HL-60 (cell line): Measurements from ENCODE around the gene NFATC2IP.
"Not testable (repeated sequence)": the region's sequence is repeated elsewhere in the genome, so short reads cannot be mapped to it uniquely, and the experiment has no call there.

Experiments
- DNase-seq, 2 experiments: peaks; one replicate each; pipeline ENCODE4 v3.0.0-alpha.2; 2010 to 2020; ENCODE audit warnings: low read depth in 1 of 2, low spot score in 1 of 2
- H3K27ac ChIP-seq: fragments of 250-450 bp; sonication (Bioruptor Pico); replicated peaks from 2 replicates; pipeline ENCODE4 v1.5.1; 2020; ENCODE audit warnings: mild to moderate bottlenecking, moderate library complexity
- H3K27me3 ChIP-seq: fragments of 250-450 bp; sonication (Bioruptor Pico); 2 replicates; pipeline ENCODE4 v1.5.1; 2021; ENCODE audit warnings: mild to moderate bottlenecking, moderate library complexity; ENCODE audit not compliant: insufficient read depth, poor library complexity, severe bottlenecking
- H3K4me3 ChIP-seq: replicated peaks from 2 replicates; pipeline ENCODE4 v1.5.1; 2011; ENCODE audit warnings: mild to moderate bottlenecking, control low read depth, low read length; ENCODE audit not compliant: insufficient read depth
- CTCF ChIP-seq: IDR thresholded peaks from one replicate; pipeline ENCODE4 v1.5.1; 2011; ENCODE audit warnings: low read length, control low read depth, inconsistent platforms; ENCODE audit not compliant: insufficient read depth
- GABPA ChIP-seq: IDR thresholded peaks from 2 replicates; pipeline ENCODE4 v1.6.1; 2012; ENCODE audit warnings: low read depth
- POLR2AphosphoS5 ChIP-seq: IDR thresholded peaks from 2 replicates; pipeline ENCODE4 v1.6.1; 2012; ENCODE audit warnings: low read depth
- REST ChIP-seq: IDR thresholded peaks from 2 replicates; pipeline ENCODE4 v1.6.1; 2012; ENCODE audit warnings: low read depth; ENCODE audit not compliant: insufficient replicate concordance
- SPI1 ChIP-seq: IDR thresholded peaks from 2 replicates; pipeline ENCODE4 v1.6.1; 2012; ENCODE audit warnings: low read depth, mild to moderate bottlenecking, borderline replicate concordance

NFATC2IP gene

GRCh38 chr16:28975158-28975599, 24.4 kb downstream of the NFATC2IP start:
- TF ChIP-seq POLR2AphosphoS5 (no peak), REST (no peak)
- DNase-seq, result no peak
- H3K27ac ChIP-seq, result peak overlapping the region; percentile 75
- H3K27me3 ChIP-seq, result no peaks in the 10 kb centered on the region
- peak overlapping the region; percentile 100 for H3K4me3 ChIP-seq

- TF ChIP-seq CTCF (peak; percentile 3), SPI1 (0 out of 2 replicates have a peak, but pooled peaks have one; percentile 2), GABPA (no peak), REST (no peak)
- no peaks in the 10 kb centered on the region for H3K27me3 ChIP-seq
- H3K27ac ChIP-seq, result peak overlapping the region; percentile 49
- peak in 1 of 2 experiments; percentile 45 for DNase-seq
- no peak overlapping the region for H3K4me3 ChIP-seq
These were observed 27.2 kb downstream of the NFATC2IP start for GRCh38 chr16:28977703-28978662.

GRCh38 chr16:28980330-28980729, 29.6 kb downstream of the NFATC2IP start:
- not testable (repeated sequence) for H3K4me3 ChIP-seq, H3K27ac ChIP-seq, DNase-seq, H3K27me3 ChIP-seq

GRCh38 chr16:28980929-28981328, 30.2 kb downstream of the NFATC2IP start:
- TF ChIP-seq REST (no peak), SPI1 (no peak), GABPA (no peak), CTCF (no peak), POLR2AphosphoS5 (no peak)
- Histone ChIP-seq H3K27me3 (no peaks in the 10 kb centered on the region), H3K4me3 (no peak overlapping the region), H3K27ac (no peak overlapping the region)
- DNase-seq, result no peak
